ENCODE results near the gene GULP1.

DNA sequence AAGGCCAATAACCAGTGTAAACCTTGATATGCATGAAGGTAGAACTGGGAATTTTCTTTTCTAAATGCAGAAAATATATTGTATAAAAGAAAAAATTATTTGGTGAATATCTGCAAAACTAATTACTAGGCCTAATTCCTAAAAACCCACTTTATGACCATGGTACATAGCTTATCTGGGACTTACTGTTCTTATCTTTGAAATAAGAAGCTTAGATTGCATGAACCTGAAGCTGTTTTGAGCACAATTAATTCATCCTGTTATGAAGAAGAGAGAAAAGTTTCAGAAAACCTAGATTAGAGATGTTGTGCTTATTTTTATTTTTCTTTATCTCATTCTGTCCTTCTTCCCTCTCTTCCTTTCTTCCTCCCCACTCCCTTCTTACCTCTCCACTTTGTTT, 235.0 kb downstream of the GULP1 start:
- TF ChIP-seq CTCF (conservative IDR thresholded peaks at IDR 0.05) (no peak), ZFX (IDR thresholded peaks at IDR 0.05) (no peak)
